Activated naive CD4-positive, alpha-beta T cell treated with anti-CD3 and anti-CD28 coated beads for 36 hours (primary cell): ENCODE data around the gene CXCL3. TPM values are rescaled to one million over a fixed set of nuclear protein-coding genes. Genes with fewer than 3 reads are reported as not detected.

Experiments
- CTCF ChIA-PET: fragments of 350-600 bp; sonication (Branson Sonifier 250); formaldehyde crosslinking; loops from one replicate; lab custom pipeline; 2021; ENCODE audit warnings: antibody characterized with exemption; lab: Charles Lee
- DNase-seq: peaks from one replicate; pipeline ENCODE4 v3.0.0-alpha.2; 2020
- H3K27ac Mint-ChIP-seq: one replicate; pipeline ENCODE4 v1.8.0; 2021; ENCODE audit warnings: mild to moderate bottlenecking, mixed read lengths
- H3K27me3 Mint-ChIP-seq: one replicate; pipeline ENCODE4 v1.8.0; 2021; ENCODE audit warnings: low read depth, mixed read lengths
- H3K36me3 Mint-ChIP-seq: one replicate; pipeline ENCODE4 v1.8.0; 2021; ENCODE audit warnings: low read depth, mixed read lengths
- H3K4me1 Mint-ChIP-seq: one replicate; pipeline ENCODE4 v1.8.0; 2021; ENCODE audit warnings: low read depth, mixed read lengths
- H3K4me3 Mint-ChIP-seq: one replicate; pipeline ENCODE4 v1.8.0; 2021; ENCODE audit warnings: mild to moderate bottlenecking, moderate library complexity, mixed read lengths
- H3K9me3 Mint-ChIP-seq: one replicate; pipeline ENCODE4 v1.8.0; 2021; ENCODE audit warnings: mixed read lengths
- intact Hi-C: fragments of 100-400 bp; cut with micrococcal nuclease; formaldehyde crosslinking; loops from one replicate; pipeline ENCODE4 v1.15.1; 2023
- total RNA-seq, 2 experiments: library from RNA; stranded (reverse); gene quantifications; one replicate each; pipeline ENCODE4 v1.2.3, GENCODE V29; 2021

CXCL3 gene
- total RNA-seq, 2 experiments from 2014 or later = not detected

DNA sequence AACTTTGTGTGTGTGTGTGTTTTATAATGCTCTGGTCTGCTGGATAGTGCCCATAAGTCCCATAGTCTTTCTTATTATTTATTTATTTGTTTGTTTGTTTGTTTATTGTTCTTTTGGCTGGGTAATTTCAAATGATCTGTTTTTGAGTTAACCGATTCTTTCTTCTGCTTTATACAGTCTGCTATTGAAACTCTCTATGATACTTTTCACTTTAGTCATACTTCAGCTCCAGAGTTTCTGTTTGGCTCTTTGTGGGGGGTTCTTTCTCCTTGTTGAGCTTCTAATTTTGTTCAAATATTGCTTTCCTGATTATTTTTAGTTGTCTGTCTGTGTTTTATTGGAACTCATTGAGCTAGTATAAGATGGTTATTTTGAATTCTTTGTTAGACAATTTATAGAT lies 10.0 kb downstream of the CXCL3 start:
- H3K27ac Mint-ChIP-seq = no peak overlapping the region
- no peaks in the 10 kb centered on the region for H3K36me3 Mint-ChIP-seq
- no peaks in the 10 kb centered on the region for H3K9me3 Mint-ChIP-seq
- peaks cover 4% of the 10 kb centered on the region for H3K27me3 Mint-ChIP-seq
- intact Hi-C loops = no loop called here
- no peak overlapping the region for H3K4me3 Mint-ChIP-seq
- CTCF ChIA-PET = no interaction called here
- H3K4me1 Mint-ChIP-seq = no peaks in the 10 kb centered on the region
- DNase-seq = no peak

DNA sequence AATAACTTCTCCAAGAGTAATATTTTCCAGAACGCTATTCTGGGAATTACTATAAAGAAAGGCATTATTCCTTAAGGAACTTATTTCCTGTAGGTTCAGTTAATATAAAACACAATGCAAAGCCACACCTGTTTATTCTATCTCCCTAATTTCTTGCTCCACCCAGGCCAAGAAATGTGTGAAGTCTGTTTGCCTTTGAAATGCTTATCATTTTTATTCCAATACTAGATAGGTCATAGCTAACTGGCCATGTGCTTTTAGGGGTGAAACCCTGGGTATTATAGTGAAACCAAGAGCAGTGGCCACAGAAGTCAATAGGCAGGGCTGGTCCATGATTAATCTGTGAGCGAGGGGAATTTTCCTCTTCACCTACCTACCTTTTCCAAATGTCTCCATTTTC lies 14.8 kb downstream of the CXCL3 start:
- no peaks in the 10 kb centered on the region for H3K36me3 Mint-ChIP-seq
- H3K9me3 Mint-ChIP-seq = peaks cover 2% of the 10 kb centered on the region
- peaks cover under 1% of the 10 kb centered on the region for H3K4me1 Mint-ChIP-seq
- no peak overlapping the region for H3K27ac Mint-ChIP-seq
- no peaks in the 10 kb centered on the region for H3K27me3 Mint-ChIP-seq
- H3K4me3 Mint-ChIP-seq = no peak overlapping the region
- CTCF ChIA-PET = no interaction called here
- intact Hi-C loops = no loop called here
- DNase-seq = no peak

DNA sequence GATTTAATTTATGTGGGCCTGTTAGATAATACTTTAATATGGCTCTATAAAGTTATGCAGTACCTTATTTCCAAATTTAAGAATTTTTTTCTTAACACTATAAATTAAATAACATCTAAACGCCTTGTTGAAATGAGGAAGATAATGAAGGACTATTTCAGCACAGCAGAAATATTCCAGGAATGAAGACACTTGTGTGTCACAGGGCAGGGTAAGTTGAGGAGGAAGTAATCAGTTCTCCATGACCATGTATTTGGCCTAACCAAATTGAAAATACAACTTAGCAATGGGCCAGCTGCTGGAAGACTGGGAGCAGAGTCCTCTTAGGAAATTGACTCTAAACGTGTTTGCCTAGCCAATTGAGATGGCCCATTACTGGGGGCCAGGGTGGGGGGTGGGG lies 16.9 kb downstream of the CXCL3 start:
- CTCF ChIA-PET = no interaction called here
- intact Hi-C loops = no loop called here
- H3K4me3 Mint-ChIP-seq = no peak overlapping the region
- H3K36me3 Mint-ChIP-seq = no peaks in the 10 kb centered on the region
- peaks cover 2% of the 10 kb centered on the region for H3K9me3 Mint-ChIP-seq
- H3K27ac Mint-ChIP-seq = no peak overlapping the region
- H3K4me1 Mint-ChIP-seq = peaks cover 2% of the 10 kb centered on the region
- no peaks in the 10 kb centered on the region for H3K27me3 Mint-ChIP-seq
- DNase-seq = no peak

DNA sequence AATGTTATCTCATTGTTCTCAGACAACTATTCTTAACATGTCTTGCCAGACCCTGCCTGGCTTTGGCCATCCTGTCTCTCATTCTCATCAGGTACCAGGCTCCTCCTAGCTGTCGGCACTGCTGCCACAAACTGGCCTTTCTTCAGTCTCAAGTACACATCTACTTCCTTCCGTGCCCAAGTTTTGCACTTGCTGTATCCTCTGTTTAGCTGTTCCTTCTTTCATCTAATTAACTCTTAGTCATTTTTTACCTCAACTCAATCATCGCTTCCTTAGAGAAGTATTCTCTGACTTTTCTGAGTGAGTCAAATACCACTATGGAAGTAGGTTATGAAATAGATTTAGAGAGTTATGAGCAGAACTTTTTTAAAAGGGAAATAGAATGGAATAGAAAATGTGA lies 19.7 kb downstream of the CXCL3 start:
- Mint-ChIP-seq H3K27me3 (peaks cover 1% of the 10 kb centered on the region), H3K9me3 (peaks cover 2% of the 10 kb centered on the region), H3K4me1 (peaks cover 5% of the 10 kb centered on the region), H3K4me3 (no peak overlapping the region), H3K27ac (no peak overlapping the region), H3K36me3 (no peaks in the 10 kb centered on the region)
- intact Hi-C loops = no loop called here
- no peak for DNase-seq
- CTCF ChIA-PET = interaction anchor here (0.6 kb wide), 1 partner anchor 141 kb away, joined by 3 read pairs; no protein-coding TSS in a partner anchor

DNA sequence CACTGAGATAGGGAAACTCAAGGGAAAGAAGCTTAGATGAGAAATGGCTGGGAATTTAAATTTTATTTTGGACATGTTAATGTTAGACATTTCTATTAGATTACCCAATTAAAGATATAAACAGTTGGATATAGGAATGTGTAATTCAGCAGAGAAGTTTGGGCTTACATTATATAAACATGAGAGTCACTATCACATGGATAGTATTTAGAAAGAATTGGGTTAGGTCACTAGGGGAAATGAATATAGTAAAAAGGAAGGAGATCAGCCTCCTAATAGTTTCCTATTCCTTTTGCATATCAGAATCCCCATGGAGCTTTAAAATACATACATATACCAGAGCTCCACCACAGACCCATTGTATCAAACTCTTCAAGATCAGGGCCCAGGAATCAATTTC lies 20.4 kb downstream of the CXCL3 start:
- no peaks in the 10 kb centered on the region for H3K36me3 Mint-ChIP-seq
- CTCF ChIA-PET = no interaction called here
- H3K4me1 Mint-ChIP-seq = peaks cover 5% of the 10 kb centered on the region
- intact Hi-C loops = no loop called here
- H3K27me3 Mint-ChIP-seq = peaks cover 2% of the 10 kb centered on the region
- H3K27ac Mint-ChIP-seq = no peak overlapping the region
- no peak for DNase-seq
- H3K4me3 Mint-ChIP-seq = no peak overlapping the region
- H3K9me3 Mint-ChIP-seq = peaks cover 2% of the 10 kb centered on the region

DNA sequence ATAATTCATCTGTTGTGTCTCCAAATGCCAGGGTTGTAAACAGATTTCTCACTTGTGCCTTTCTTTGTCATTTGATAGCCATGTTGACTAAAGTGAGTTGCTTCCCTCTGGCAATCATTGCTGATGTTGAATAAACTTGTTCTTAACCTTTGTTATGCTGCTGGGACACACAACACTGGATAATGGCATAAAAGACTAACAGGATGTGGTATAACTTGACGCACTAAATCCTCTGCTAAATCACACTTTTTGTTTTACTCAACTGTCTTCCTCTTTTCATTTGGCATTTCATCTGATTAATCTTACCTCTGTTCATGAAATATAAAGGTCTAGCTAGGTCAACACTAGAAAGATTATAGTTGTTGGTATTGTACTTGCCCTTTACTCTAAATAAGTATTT lies 22.4 kb downstream of the CXCL3 start:
- intact Hi-C loops = no loop called here
- H3K4me1 Mint-ChIP-seq = peaks cover 5% of the 10 kb centered on the region
- H3K27ac Mint-ChIP-seq = no peak overlapping the region
- no peak overlapping the region for H3K4me3 Mint-ChIP-seq
- no peak for DNase-seq
- CTCF ChIA-PET = interaction anchor here (0.8 to 1.8 kb wide), 4 partner anchors 16 to 156 kb away, joined by 4 to 7 read pairs (median 4); partner anchors contain the start of gene CXCL3
- H3K27me3 Mint-ChIP-seq = peaks cover 4% of the 10 kb centered on the region
- no peaks in the 10 kb centered on the region for H3K36me3 Mint-ChIP-seq
- peaks cover 2% of the 10 kb centered on the region for H3K9me3 Mint-ChIP-seq

DNA sequence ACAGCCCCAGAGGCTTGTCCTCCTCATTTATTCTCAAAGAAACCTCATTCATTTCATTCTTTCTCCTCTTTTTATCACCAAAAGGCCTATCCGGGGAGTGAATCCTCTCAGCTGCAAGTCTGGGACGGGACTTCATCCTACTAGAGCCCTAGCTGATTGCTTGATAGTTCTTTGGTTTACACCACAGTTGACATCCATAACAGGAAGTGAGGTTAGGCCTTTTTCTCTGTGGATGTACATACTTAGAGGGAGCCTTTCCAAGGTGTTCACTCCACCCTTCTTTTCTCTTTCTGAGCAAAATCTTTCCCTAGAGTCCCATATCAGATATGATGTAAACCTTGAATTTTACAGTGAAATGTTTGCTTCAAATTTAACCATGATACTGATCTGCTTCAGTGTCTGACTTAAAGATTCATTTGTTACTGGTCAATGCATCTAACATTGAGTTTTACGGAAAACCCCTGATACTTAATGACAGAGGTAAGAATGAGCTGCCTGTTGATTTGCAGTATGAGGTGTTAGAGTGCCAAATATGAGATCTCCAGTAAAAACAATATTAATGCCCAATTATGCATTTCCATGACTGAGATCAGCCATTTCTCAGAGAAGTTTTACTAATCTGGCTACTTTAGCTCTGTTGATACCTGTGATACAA lies 23.2 kb downstream of the CXCL3 start:
- intact Hi-C loops = no loop called here
- peaks cover 5% of the 10 kb centered on the region for H3K4me1 Mint-ChIP-seq
- no peak for DNase-seq
- H3K27ac Mint-ChIP-seq = no peak overlapping the region
- H3K27me3 Mint-ChIP-seq = peaks cover 6% of the 10 kb centered on the region
- CTCF ChIA-PET = interaction anchor here (0.9 to 1.8 kb wide), 2 partner anchors 23 to 119 kb away, joined by 3 to 7 read pairs; partner anchors contain the start of gene CXCL3
- no peaks in the 10 kb centered on the region for H3K36me3 Mint-ChIP-seq
- peaks cover 2% of the 10 kb centered on the region for H3K9me3 Mint-ChIP-seq
- no peak overlapping the region for H3K4me3 Mint-ChIP-seq

DNA sequence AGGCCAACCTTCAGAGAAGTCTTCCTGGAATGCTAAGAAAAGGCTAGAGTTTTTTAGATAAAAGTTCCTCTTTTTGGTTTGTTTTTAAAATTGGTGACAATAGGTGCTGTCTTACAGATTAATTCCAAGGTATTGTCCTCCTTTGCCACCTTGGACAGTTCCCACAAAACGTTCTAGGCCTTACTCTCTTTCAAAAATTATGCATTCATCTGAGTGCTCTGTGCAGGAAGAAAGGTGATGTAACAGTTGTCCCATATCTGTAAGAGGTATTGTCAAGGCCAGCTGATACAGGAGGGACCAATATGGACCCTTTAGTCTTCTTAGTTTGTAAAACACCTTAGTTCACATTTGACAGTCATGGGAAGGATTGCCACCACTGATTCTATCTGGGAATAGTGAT lies 24.2 kb downstream of the CXCL3 start:
- Mint-ChIP-seq H3K4me3 (no peak overlapping the region), H3K36me3 (no peaks in the 10 kb centered on the region), H3K27me3 (peaks cover 6% of the 10 kb centered on the region), H3K27ac (no peak overlapping the region), H3K4me1 (peaks cover 5% of the 10 kb centered on the region), H3K9me3 (no peaks in the 10 kb centered on the region)
- DNase-seq = no peak
- intact Hi-C loops = no loop called here
- CTCF ChIA-PET = interaction anchor here (0.9 kb wide), 1 partner anchor 24 kb away, joined by 3 read pairs; the partner anchor contains the start of gene CXCL3

DNA sequence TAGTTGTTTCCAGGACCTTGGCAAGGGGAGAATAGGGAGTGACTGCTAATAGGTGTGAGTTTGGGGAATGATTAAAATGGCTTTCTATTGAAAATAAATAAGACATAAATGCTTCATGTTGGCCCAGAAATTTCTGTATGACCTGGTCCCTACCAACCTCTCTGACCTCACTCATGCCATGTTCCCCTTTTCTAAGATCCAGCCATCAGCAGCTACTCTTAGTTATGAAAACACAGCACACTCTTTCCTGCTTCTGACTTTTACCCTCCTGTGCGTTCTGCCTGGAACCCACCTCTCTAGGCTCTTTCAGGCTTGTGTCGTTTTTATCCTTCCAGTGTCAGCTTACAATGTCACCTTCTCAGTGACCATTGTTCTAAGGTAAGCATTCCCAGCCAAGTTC lies 25.2 kb downstream of the CXCL3 start:
- Mint-ChIP-seq H3K9me3 (no peaks in the 10 kb centered on the region), H3K27me3 (peaks cover 6% of the 10 kb centered on the region), H3K36me3 (no peaks in the 10 kb centered on the region), H3K4me1 (peaks cover 3% of the 10 kb centered on the region), H3K4me3 (no peak overlapping the region), H3K27ac (no peak overlapping the region)
- intact Hi-C loops = no loop called here
- DNase-seq = no peak
- CTCF ChIA-PET = no interaction called here

DNA sequence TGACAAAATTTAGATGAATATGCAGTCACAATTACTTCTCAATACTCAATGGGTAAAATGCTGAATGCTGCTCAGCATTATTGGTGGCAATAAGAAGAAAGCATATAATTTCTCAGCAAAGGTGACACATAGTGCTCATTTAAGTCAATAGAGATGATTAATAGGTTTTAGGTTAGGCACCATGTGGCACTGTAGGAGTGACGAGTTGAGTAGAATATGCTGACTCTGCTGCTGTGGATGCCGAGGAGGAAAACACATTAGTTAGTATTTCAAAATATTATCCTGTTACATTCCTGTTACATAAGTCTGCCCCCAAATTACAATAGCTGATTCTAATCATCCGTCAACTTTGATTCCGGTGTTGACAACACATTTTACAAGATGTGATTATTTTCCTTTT lies 26.4 kb downstream of the CXCL3 start:
- H3K36me3 Mint-ChIP-seq = no peaks in the 10 kb centered on the region
- H3K4me3 Mint-ChIP-seq = no peak overlapping the region
- H3K27ac Mint-ChIP-seq = no peak overlapping the region
- H3K4me1 Mint-ChIP-seq = peaks cover 3% of the 10 kb centered on the region
- intact Hi-C loops = no loop called here
- H3K27me3 Mint-ChIP-seq = peaks cover 6% of the 10 kb centered on the region
- DNase-seq = no peak
- H3K9me3 Mint-ChIP-seq = no peaks in the 10 kb centered on the region
- CTCF ChIA-PET = no interaction called here

DNA sequence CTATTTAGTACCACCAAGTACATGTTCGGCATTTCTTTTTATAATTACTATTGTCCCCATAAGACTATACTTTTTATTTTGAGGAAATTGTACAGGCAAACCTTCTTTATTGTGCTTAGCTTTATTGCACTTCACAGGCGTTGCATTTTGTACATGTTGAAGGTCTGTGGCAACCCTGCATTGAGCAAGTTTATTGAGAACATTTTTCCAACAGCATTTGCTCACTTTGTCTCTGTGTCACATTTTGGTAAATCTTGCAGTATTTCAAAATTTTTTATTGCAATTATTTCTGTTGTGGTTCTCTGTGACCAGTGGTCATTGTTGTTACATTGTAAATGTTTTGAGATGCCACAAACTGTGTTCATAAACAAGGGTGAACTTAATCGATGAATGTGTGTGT lies 29.2 kb downstream of the CXCL3 start:
- no peak for DNase-seq

DNA sequence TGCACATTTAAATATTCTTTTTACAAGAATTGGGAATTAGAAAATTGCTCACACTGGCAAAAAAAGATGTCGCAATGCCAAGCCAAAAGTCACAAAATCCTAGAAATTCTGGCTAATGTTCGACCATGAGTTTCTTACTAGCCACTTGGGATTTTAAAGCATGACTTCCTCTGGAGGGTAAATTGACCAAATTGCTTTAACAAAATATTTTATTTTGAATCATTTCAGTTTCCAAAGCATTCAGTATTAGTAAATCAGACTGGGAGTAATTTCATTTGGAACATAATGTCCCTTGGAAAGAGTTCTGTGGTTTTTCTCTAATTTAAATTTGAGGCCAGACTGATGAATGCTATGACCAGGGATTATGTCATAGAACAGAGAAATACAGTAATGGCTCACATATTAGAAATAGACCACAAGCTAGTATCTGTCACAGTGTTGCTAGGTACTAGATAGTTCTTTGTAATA lies 32.4 kb downstream of the CXCL3 start:
- no peak overlapping the region for H3K4me3 Mint-ChIP-seq
- DNase-seq = no peak
- H3K9me3 Mint-ChIP-seq = no peaks in the 10 kb centered on the region
- H3K27me3 Mint-ChIP-seq = peaks cover 2% of the 10 kb centered on the region
- H3K36me3 Mint-ChIP-seq = no peaks in the 10 kb centered on the region
- intact Hi-C loops = no loop called here
- CTCF ChIA-PET = no interaction called here
- no peaks in the 10 kb centered on the region for H3K4me1 Mint-ChIP-seq
- H3K27ac Mint-ChIP-seq = no peak overlapping the region

More for the DNA sequence above, 29.2 kb downstream of the CXCL3 start:
- Mint-ChIP-seq H3K9me3 (no peaks in the 10 kb centered on the region), H3K27me3 (peaks cover 6% of the 10 kb centered on the region), H3K4me3 (no peak overlapping the region), H3K4me1 (no peaks in the 10 kb centered on the region), H3K36me3 (no peaks in the 10 kb centered on the region), H3K27ac (no peak overlapping the region)
- intact Hi-C loops = no loop called here
- CTCF ChIA-PET = no interaction called here

DNA sequence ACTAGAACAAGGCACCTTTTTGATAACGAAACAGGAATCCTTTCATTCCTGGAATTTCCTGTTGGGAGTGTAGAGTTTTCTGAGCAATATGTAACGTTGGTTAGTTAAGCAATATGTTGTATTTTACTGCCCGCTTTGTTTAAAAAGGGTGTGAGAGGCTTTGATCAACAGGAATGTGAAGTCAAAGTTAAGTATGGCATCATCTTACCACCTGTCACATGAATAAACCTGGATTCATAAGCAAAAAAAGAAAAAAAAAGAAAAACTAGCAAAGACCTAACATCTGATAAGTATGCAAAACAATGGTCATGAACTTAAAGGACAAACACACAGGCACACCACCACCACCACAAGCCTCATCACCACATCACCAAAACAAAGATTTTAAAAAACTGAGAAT lies 33.0 kb downstream of the CXCL3 start:
- H3K9me3 Mint-ChIP-seq = no peaks in the 10 kb centered on the region
- intact Hi-C loops = no loop called here
- no peak overlapping the region for H3K27ac Mint-ChIP-seq

More for the DNA sequence above, 33.0 kb downstream of the CXCL3 start:
- CTCF ChIA-PET = no interaction called here
- no peaks in the 10 kb centered on the region for H3K4me1 Mint-ChIP-seq
- H3K4me3 Mint-ChIP-seq = no peak overlapping the region
- DNase-seq = no peak
- H3K36me3 Mint-ChIP-seq = no peaks in the 10 kb centered on the region
- H3K27me3 Mint-ChIP-seq = no peaks in the 10 kb centered on the region
